Adrenal gland (tissue), 5 donors: ENCODE results near the gene ERICH3.

Experiments used
- CTCF ChIP-seq, 6 experiments: fragments of 450-650 bp in 4 of 6; fragments of 200-600 bp in 2 of 6; sonication (generic) in 1 of 6; IDR thresholded peaks; 1 replicate in 5 of 6; 2 replicates in 1 of 6; pipeline versions ENCODE4 v1.5.1 to v1.8.0; 2016 to 2021; ENCODE audit warnings: antibody characterized with exemption in 6 of 6, mild to moderate bottlenecking in 2 of 6, moderate library complexity in 1 of 6
- POLR2A ChIP-seq, 2 donors: fragments of 450-650 bp; IDR thresholded peaks; one replicate each; pipeline ENCODE4 v1.6.1; 2017; ENCODE audit warnings: antibody characterized with exemption in 2 of 2, mild to moderate bottlenecking in 2 of 2, moderate library complexity in 1 of 2
- donor health status: DM: no; HTN: no; CAD: no.

GRCh38 chr1:74523873-74524480 is 149.6 kb downstream of the ERICH3 start:
- TF ChIP-seq CTCF (IDR thresholded peaks at IDR 0.05) (no peak), POLR2A (IDR thresholded peaks at IDR 0.05) (no peak)
